Neural cell (in vitro differentiated cells): ENCODE data around the gene TACC2. TPM values are rescaled to one million over a fixed set of nuclear protein-coding genes. Genes with fewer than 3 reads are reported as not detected.

ENCODE experiments used
- H2AFZ ChIP-seq: fragments of 200-600, 300-800 bp; sonication (generic), shearing (Covaris generic); 2 replicates; pipeline ENCODE4 v1.6.0; 2014; ENCODE audit warnings: low read depth, mild to moderate bottlenecking, antibody characterized with exemption, low read length, moderate library complexity
- H3F3A ChIP-seq: fragments of 200-600 bp; shearing (Covaris generic); 2 replicates; pipeline ENCODE4 v1.6.1; 2016; ENCODE audit warnings: mild to moderate bottlenecking, moderate library complexity, mixed read lengths, antibody characterized with exemption, low read length; ENCODE audit not compliant: insufficient read depth, poor library complexity, severe bottlenecking
- H3K27ac ChIP-seq: fragments of 200-600, 300-800 bp; sonication (generic), shearing (Covaris generic); 2 replicates; pipeline ENCODE4 v1.5.1; 2014; ENCODE audit warnings: mild to moderate bottlenecking, low read length, moderate library complexity
- H3K27me3 ChIP-seq: fragments of 300-800, 200-600 bp; sonication (generic), shearing (Covaris generic); 2 replicates; pipeline ENCODE4 v1.6.0; 2014; ENCODE audit warnings: mild to moderate bottlenecking, low read depth, low read length, moderate library complexity; ENCODE audit not compliant: insufficient read depth
- H3K36me3 ChIP-seq: fragments of 300-800, 200-600 bp; sonication (generic), shearing (Covaris generic); 2 replicates; pipeline ENCODE4 v1.5.1; 2014; ENCODE audit warnings: mild to moderate bottlenecking, antibody characterized with exemption, low read length, moderate library complexity; ENCODE audit not compliant: insufficient read depth
- H3K4me2 ChIP-seq: fragments of 300-800, 200-600 bp; sonication (generic), shearing (Covaris generic); 2 replicates; pipeline ENCODE4 v1.6.0; 2014; ENCODE audit warnings: mild to moderate bottlenecking, low read length
- H3K4me3 ChIP-seq: fragments of 300-800, 200-600 bp; sonication (generic), shearing (Covaris generic); 2 replicates; pipeline ENCODE4 v1.5.1; 2014; ENCODE audit warnings: mild to moderate bottlenecking, low read length, moderate library complexity
- H3K79me2 ChIP-seq: fragments of 200-600 bp; shearing (Covaris generic); replicated peaks from 2 replicates; pipeline ENCODE4 v1.6.0; 2014; ENCODE audit warnings: mild to moderate bottlenecking, low read length, moderate library complexity; ENCODE audit not compliant: insufficient read depth
- H3K9ac ChIP-seq: fragments of 300-800, 200-600 bp; sonication (generic), shearing (Covaris generic); 2 replicates; pipeline ENCODE4 v1.6.1; 2016; ENCODE audit warnings: mild to moderate bottlenecking, low read length, mixed read lengths
- H3K9me2 ChIP-seq: fragments of 200-600 bp; shearing (Covaris generic); 2 replicates; pipeline ENCODE4 v1.6.1; 2016; ENCODE audit warnings: mild to moderate bottlenecking, low read length, mixed read lengths; ENCODE audit not compliant: insufficient read depth
- H3K9me3 ChIP-seq: fragments of 200-600, 300-800 bp; sonication (generic), shearing (Covaris generic); 2 replicates; pipeline ENCODE4 v1.6.1; 2016; ENCODE audit warnings: mild to moderate bottlenecking, mixed run types, low read length, moderate library complexity, mixed read lengths
- H4K20me1 ChIP-seq: fragments of 200-600 bp; shearing (Covaris generic); 2 replicates; pipeline ENCODE4 v1.6.1; 2016; ENCODE audit warnings: mild to moderate bottlenecking, mixed run types; ENCODE audit not compliant: insufficient read depth
- CTCF ChIP-seq: fragments of 450-650 bp; IDR thresholded peaks from 2 replicates; pipeline ENCODE4 v1.5.1; 2014; ENCODE audit warnings: antibody characterized with exemption, mild to moderate bottlenecking, moderate library complexity; ENCODE audit not compliant: poor library complexity, severe bottlenecking
- EP300 ChIP-seq: fragments of 450-650 bp; conservative IDR thresholded peaks from 2 replicates; pipeline ENCODE4 v1.6.1; 2014; ENCODE audit warnings: antibody characterized with exemption, mild to moderate bottlenecking, moderate library complexity; ENCODE audit not compliant: poor library complexity, severe bottlenecking
- EZH2 ChIP-seq: fragments of 200-600, 300-800 bp; shearing (Covaris generic), sonication (generic); IDR thresholded peaks from 2 replicates; pipeline ENCODE4 v1.6.1; 2014; ENCODE audit warnings: antibody characterized with exemption, low read length, borderline replicate concordance, mild to moderate bottlenecking; ENCODE audit not compliant: insufficient read depth, poor library complexity, severe bottlenecking
- MXI1 ChIP-seq: fragments of 450-650 bp; conservative IDR thresholded peaks from 2 replicates; pipeline ENCODE4 v1.6.1; 2014; ENCODE audit warnings: antibody characterized with exemption, mild to moderate bottlenecking; ENCODE audit not compliant: poor library complexity, severe bottlenecking
- POLR2AphosphoS5 ChIP-seq: IDR thresholded peaks from 2 replicates; pipeline ENCODE4 v1.6.1; 2012
- RAD21 ChIP-seq: fragments of 450-650 bp; conservative IDR thresholded peaks from 2 replicates; pipeline ENCODE4 v1.6.1; 2014; ENCODE audit warnings: antibody characterized with exemption, mild to moderate bottlenecking, moderate library complexity
- REST ChIP-seq: IDR thresholded peaks from 2 replicates; pipeline ENCODE4 v1.6.1; 2012; ENCODE audit warnings: borderline replicate concordance
- SMC3 ChIP-seq: fragments of 450-650 bp; conservative IDR thresholded peaks from 2 replicates; pipeline ENCODE4 v1.6.1; 2014; ENCODE audit warnings: antibody characterized with exemption, mild to moderate bottlenecking, moderate library complexity; ENCODE audit not compliant: poor library complexity
- TAF1 ChIP-seq: IDR thresholded peaks from 2 replicates; pipeline ENCODE4 v1.6.1; 2012; ENCODE audit warnings: low read depth
- polyA plus RNA-seq: library from polyadenylated mRNA; depleted of rRNA; stranded (reverse); fragments of >200 nt; gene quantifications from 2 replicates; pipeline ENCODE4 v1.2.3, GENCODE V29; 2014

TACC2 gene
- polyA plus RNA-seq, 1 donor from 2014 or later = 17.6 TPM

GRCh38 chr10:121994429-121994941 lies 5.5 kb downstream of the TACC2 start:
- no peaks in the 10 kb centered on the region for H3K36me3 ChIP-seq
- H3K27ac ChIP-seq = no peak overlapping the region
- H3K9me2 ChIP-seq = no peaks in the 10 kb centered on the region
- H3K79me2 ChIP-seq = no peaks in the 10 kb centered on the region
- TF ChIP-seq POLR2AphosphoS5 = no peak
- TF ChIP-seq SMC3 = no peak
- TF ChIP-seq MXI1 = no peak
- TF ChIP-seq RAD21 = no peak
- TF ChIP-seq EZH2 = no peak
- no peak for TF ChIP-seq CTCF
- TF ChIP-seq REST = no peak
- TF ChIP-seq TAF1 = no peak
- no peak for TF ChIP-seq EP300
- H2AFZ ChIP-seq = no peak overlapping the region
- no peaks in the 10 kb centered on the region for H3K27me3 ChIP-seq
- H3K9ac ChIP-seq = no peak overlapping the region
- no peaks in the 10 kb centered on the region for H3K9me3 ChIP-seq
- no peaks in the 10 kb centered on the region for H4K20me1 ChIP-seq
- H3F3A ChIP-seq = no peaks in the 10 kb centered on the region
- H3K4me2 ChIP-seq = no peak overlapping the region
- no peak overlapping the region for H3K4me3 ChIP-seq

GRCh38 chr10:121998462-121998861 lies 9.5 kb downstream of the TACC2 start:
- H3K79me2 ChIP-seq = no peaks in the 10 kb centered on the region
- H3K4me2 ChIP-seq = no peak overlapping the region
- no peak overlapping the region for H3K27ac ChIP-seq
- TF ChIP-seq RAD21 (no peak), EP300 (no peak), SMC3 (no peak), POLR2AphosphoS5 (no peak), EZH2 (no peak), CTCF (no peak), TAF1 (no peak), MXI1 (no peak), REST (no peak)
- no peaks in the 10 kb centered on the region for H3F3A ChIP-seq
- H3K36me3 ChIP-seq = no peaks in the 10 kb centered on the region
- no peaks in the 10 kb centered on the region for H3K9me2 ChIP-seq
- H3K27me3 ChIP-seq = no peaks in the 10 kb centered on the region
- H3K4me3 ChIP-seq = no peak overlapping the region
- no peak overlapping the region for H2AFZ ChIP-seq
- no peak overlapping the region for H3K9ac ChIP-seq
- H4K20me1 ChIP-seq = no peaks in the 10 kb centered on the region
- peaks cover 6% of the 10 kb centered on the region for H3K9me3 ChIP-seq
